BE2C (cell line): ENCODE results near the gene SPON2.

ENCODE experiments used
- DNase-seq: peaks from one replicate; pipeline ENCODE4 v3.0.0-alpha.2; 2020
- H3K27me3 ChIP-seq: fragments of 250-450 bp; sonication (Bioruptor Pico); 2 replicates; pipeline ENCODE4 v1.5.1; 2020; ENCODE audit warnings: mild to moderate bottlenecking
- H3K36me3 ChIP-seq: fragments of 250-450 bp; sonication (Bioruptor Pico); 2 replicates; pipeline ENCODE4 v1.5.1; 2020; ENCODE audit warnings: mild to moderate bottlenecking
- H3K4me1 ChIP-seq: fragments of 250-450 bp; sonication (Bioruptor Pico); 2 replicates; pipeline ENCODE4 v1.5.1; 2020
- H3K4me3 ChIP-seq: 2 replicates; pipeline ENCODE4 v1.5.1; 2011; ENCODE audit warnings: low read depth, low read length
- H3K9me3 ChIP-seq: fragments of 250-450 bp; sonication (Bioruptor Pico); 2 replicates; pipeline ENCODE4 v1.5.1; 2020
- CTCF ChIP-seq: IDR thresholded peaks from 2 replicates; pipeline ENCODE4 v1.5.1; 2012; ENCODE audit warnings: mild to moderate bottlenecking, low read depth, low read length

Gene SPON2

GRCh38 chr4:1168191-1169101, 3.9 kb downstream of the SPON2 start:
- no peak for TF ChIP-seq CTCF
- DNase-seq, result no peak
- Histone ChIP-seq H3K9me3 (no peaks in the 10 kb centered on the region), H3K36me3 (no peaks in the 10 kb centered on the region), H3K4me3 (peak overlapping the region; percentile 77), H3K27me3 (peaks cover 47% of the 10 kb centered on the region), H3K4me1 (no peaks in the 10 kb centered on the region)

- no peaks in the 10 kb centered on the region for H3K36me3 ChIP-seq
- TF ChIP-seq CTCF, result peak; percentile 82
- H3K4me1 ChIP-seq, result no peaks in the 10 kb centered on the region
- no peaks in the 10 kb centered on the region for H3K9me3 ChIP-seq
- peaks cover 39% of the 10 kb centered on the region for H3K27me3 ChIP-seq
- peak; percentile 90 for DNase-seq
- H3K4me3 ChIP-seq, result peak overlapping the region; percentile 77
Measured at GRCh38 chr4:1167244-1167949, 5.0 kb downstream of the SPON2 start.

GRCh38 chr4:1166509-1167243, 5.7 kb downstream of the SPON2 start:
- H3K36me3 ChIP-seq, result no peaks in the 10 kb centered on the region
- TF ChIP-seq CTCF, result no peak
- H3K4me3 ChIP-seq, result peak overlapping the region; percentile 77; the same call in 1 of the 2 replicates
- peaks cover 36% of the 10 kb centered on the region for H3K27me3 ChIP-seq
- no peaks in the 10 kb centered on the region for H3K4me1 ChIP-seq
- H3K9me3 ChIP-seq, result no peaks in the 10 kb centered on the region
- DNase-seq, result no peak

- no peaks in the 10 kb centered on the region for H3K36me3 ChIP-seq
- H3K4me3 ChIP-seq, result no peak overlapping the region
- peaks cover 28% of the 10 kb centered on the region for H3K27me3 ChIP-seq
- DNase-seq, result no peak
- no peak for TF ChIP-seq CTCF
- H3K4me1 ChIP-seq, result no peaks in the 10 kb centered on the region
- H3K9me3 ChIP-seq, result no peaks in the 10 kb centered on the region; the same call in 1 of the 2 replicates
Measured at GRCh38 chr4:1164956-1165545, 7.3 kb downstream of the SPON2 start.

- Histone ChIP-seq H3K36me3 (no peaks in the 10 kb centered on the region), H3K4me3 (no peak overlapping the region), H3K4me1 (no peaks in the 10 kb centered on the region), H3K9me3 (no peaks in the 10 kb centered on the region; the same call in 1 of the 2 replicates), H3K27me3 (peaks cover 27% of the 10 kb centered on the region)
- no peak for TF ChIP-seq CTCF
- no peak for DNase-seq
Measured at GRCh38 chr4:1164444-1164843, 7.9 kb downstream of the SPON2 start.
